Panc1 (cell line): ENCODE measurements around the gene ARHGEF2. TPM values are rescaled to one million over a fixed set of nuclear protein-coding genes. Genes with fewer than 3 reads are reported as not detected.

Experiments used
- ATAC-seq: fragments of 200-7000 bp; cut with Tn5 transposase; 2 replicates; pipeline ENCODE4 v1.9.1; 2020; ENCODE audit warnings: mild to moderate bottlenecking, moderate library complexity
- BruUV-seq: library from RNA; stranded (reverse); fragments of 400-500 nt; replicated peaks from 2 replicates; lab custom pipeline; 2021; lab: Mats Ljungman, UMichigan
- CTCF ChIA-PET: fragments of 300-600 bp; sonication (Branson Sonifier 250); formaldehyde crosslinking; loops from one replicate; lab custom pipeline; 2022; ENCODE audit warnings: antibody characterized with exemption; lab: Charles Lee
- POLR2A ChIA-PET: fragments of 300-600 bp; sonication (Branson Sonifier 250); formaldehyde crosslinking; loops from one replicate; lab custom pipeline; 2022; ENCODE audit warnings: antibody characterized with exemption; lab: Charles Lee
- DNase-seq: peaks from one replicate; pipeline ENCODE4 v3.0.0-alpha.2; 2010; ENCODE audit warnings: low read depth, low spot score
- H3K27ac ChIP-seq: 2 replicates; pipeline ENCODE4 v1.5.1; 2011; ENCODE audit warnings: mild to moderate bottlenecking, low read length, inconsistent platforms
- H3K27me3 ChIP-seq: fragments of 200-500 bp; sonication (Bioruptor generic); 2 replicates; pipeline ENCODE4 v1.6.0; 2014; ENCODE audit warnings: low read length, inconsistent platforms; ENCODE audit not compliant: control insufficient read depth, insufficient read depth
- H3K36me3 ChIP-seq: fragments of 200-500 bp; sonication (Bioruptor generic); 2 replicates; pipeline ENCODE4 v1.5.1; 2014; ENCODE audit warnings: inconsistent platforms, mild to moderate bottlenecking, low read length, moderate library complexity; ENCODE audit not compliant: control insufficient read depth, insufficient read depth
- H3K4me1 ChIP-seq: 2 replicates; pipeline ENCODE4 v1.5.1; 2011; ENCODE audit warnings: inconsistent platforms, mild to moderate bottlenecking, low read length, moderate library complexity; ENCODE audit not compliant: control insufficient read depth, insufficient read depth
- H3K4me3 ChIP-seq, 2 experiments: 2 replicates each; pipeline ENCODE4 v1.5.1; 2011 to 2012; ENCODE audit warnings: low read depth in 2 of 2, low read length in 2 of 2, mild to moderate bottlenecking in 2 of 2, inconsistent platforms in 1 of 2, moderate library complexity in 1 of 2
- H3K9me3 ChIP-seq: fragments of 200-500 bp; sonication (Bioruptor generic); 2 replicates; pipeline ENCODE4 v1.5.1; 2014; ENCODE audit warnings: low read depth, mild to moderate bottlenecking, inconsistent platforms, low read length, moderate library complexity; ENCODE audit not compliant: control insufficient read depth, insufficient read depth
- CTCF ChIP-seq: fragments of 450-650 bp; IDR thresholded peaks from 2 replicates; pipeline ENCODE4 v1.5.1; 2017; ENCODE audit warnings: mild to moderate bottlenecking
- POLR2AphosphoS5 ChIP-seq: IDR thresholded peaks from 2 replicates; pipeline ENCODE4 v1.6.1; 2012; ENCODE audit warnings: mild to moderate bottlenecking, low read depth, low read length, moderate library complexity
- REST ChIP-seq, 2 experiments: IDR thresholded peaks; 2 replicates each; pipeline ENCODE4 v1.6.1; 2011 to 2012; ENCODE audit warnings: low read depth in 2 of 2, control low read depth in 1 of 2, low read length in 1 of 2, mild to moderate bottlenecking in 1 of 2, moderate library complexity in 1 of 2; ENCODE audit not compliant: insufficient read depth in 1 of 2
- SIN3A ChIP-seq: IDR thresholded peaks from 2 replicates; pipeline ENCODE4 v1.6.1; 2012; ENCODE audit warnings: low read depth, mild to moderate bottlenecking, low read length, moderate library complexity, borderline replicate concordance; ENCODE audit not compliant: insufficient read depth
- TCF7L2 ChIP-seq: IDR thresholded peaks from 2 replicates; pipeline ENCODE4 v1.6.1; 2011; ENCODE audit warnings: mild to moderate bottlenecking, low read depth, low read length, inconsistent platforms
- in situ Hi-C: cut with HindIII; loops from 2 replicates; pipeline ENCODE4 v1.10.0; 2016; ENCODE audit warnings: low sequenced_read_pairs, low pct_unique_long_range_greater_than_20kb
- intact Hi-C: fragments of 100-400 bp; cut with micrococcal nuclease; formaldehyde crosslinking; loops from one replicate; pipeline ENCODE4 v1.10.0; 2022; ENCODE audit not compliant: unreplicated experiment
- microRNA-seq: library from miRNA; unstranded; fragments of <30 nt; microRNA quantifications from one replicate; pipeline ENCODE4 v1.1.0, GENCODE V29; 2020; ENCODE audit not compliant: unreplicated experiment
- total RNA-seq: library from RNA; stranded (reverse); gene quantifications from one replicate; pipeline ENCODE4 v1.2.1, GENCODE V29; 2021; ENCODE audit not compliant: unreplicated experiment

The ARHGEF2 gene
- total RNA-seq, 1 experiment from 2014 or later: 87.0 TPM

- in situ Hi-C loops (no loop called here), intact Hi-C loops (no loop called here)
- peaks cover 3% of the 10 kb centered on the region for H3K4me1 ChIP-seq
- POLR2A ChIA-PET: interaction anchor here (0.6 to 0.9 kb wide), 4 partner anchors 16 to 430 kb away, joined by 3 to 5 read pairs (median 4); no protein-coding TSS in a partner anchor
- H3K36me3 ChIP-seq: peaks cover 27% of the 10 kb centered on the region
- H3K4me3 ChIP-seq: no peak overlapping the region
- CTCF ChIA-PET: no interaction called here
- no TSS peak for BruUV-seq
- no peaks in the 10 kb centered on the region for H3K27me3 ChIP-seq
- H3K27ac ChIP-seq: no peak overlapping the region
- H3K9me3 ChIP-seq: no peaks in the 10 kb centered on the region
- DNase-seq (no peak), ATAC-seq (no peak)
- no peak for TF ChIP-seq SIN3A
- no peak for TF ChIP-seq REST (IDR thresholded peaks at IDR 0.05; ENCODE audit: insufficient read depth in 1 of 2, low read depth in 2 of 2, low read length in 1 of 2)
- TF ChIP-seq CTCF: no peak
- no peak for TF ChIP-seq POLR2AphosphoS5
- no peak for TF ChIP-seq TCF7L2
These were observed 79.5 kb downstream of the ARHGEF2 start for GRCh38 chr1:155898888-155899287.

- no peak for ATAC-seq
- ChIA-PET CTCF (no interaction called here), POLR2A (interaction anchor here (0.9 kb wide), 1 partner anchor 15 kb away, joined by 4 read pairs; no protein-coding TSS in a partner anchor)
- Histone ChIP-seq H3K27me3 (no peaks in the 10 kb centered on the region), H3K4me3 (no peak overlapping the region), H3K27ac (no peak overlapping the region), H3K4me1 (peaks cover 14% of the 10 kb centered on the region), H3K36me3 (peaks cover 27% of the 10 kb centered on the region), H3K9me3 (no peaks in the 10 kb centered on the region)
- in situ Hi-C loops: no loop called here
- no peak for TF ChIP-seq REST (IDR thresholded peaks at IDR 0.05; ENCODE audit: insufficient read depth in 1 of 2, low read depth in 2 of 2, low read length in 1 of 2)
- no peak for TF ChIP-seq SIN3A
- no peak for TF ChIP-seq CTCF
- TF ChIP-seq TCF7L2: no peak
- intact Hi-C loops: no loop called here
- DNase-seq: no peak
- BruUV-seq: no TSS peak
These were observed 80.6 kb downstream of the ARHGEF2 start for GRCh38 chr1:155897746-155898145.

Small RNAs within 50 kb of the gene (microRNA-seq; reads per million reads assigned to microRNA genes)
- not detected for gene MIR6738

Other genes with a start within 250 kb of the ARHGEF2 start
- 47.6 TPM for gene GON4L, start 121.3 kb downstream of the ARHGEF2 start, total RNA-seq
- 4.0 TPM for gene SYT11, start 119.0 kb downstream of the ARHGEF2 start, total RNA-seq
- gene RIT1, start 67.2 kb downstream of the ARHGEF2 start, total RNA-seq: 28.1 TPM
- gene KHDC4, start 44.1 kb downstream of the ARHGEF2 start, total RNA-seq: 80.4 TPM
- 8.0 TPM for gene RXFP4, start 36.9 kb downstream of the ARHGEF2 start, total RNA-seq
- 252 TPM for gene SSR2, start 42.4 kb upstream of the ARHGEF2 start, total RNA-seq
- 60.0 TPM for gene UBQLN4, start 75.3 kb upstream of the ARHGEF2 start, total RNA-seq
- gene LAMTOR2, start 76.2 kb upstream of the ARHGEF2 start, total RNA-seq: 63.4 TPM
- gene RAB25, start 82.6 kb upstream of the ARHGEF2 start, total RNA-seq: not detected
- gene MEX3A, start 103.9 kb upstream of the ARHGEF2 start, total RNA-seq: 15.8 TPM
- 691 TPM for gene LMNA, start 136.2 kb upstream of the ARHGEF2 start, total RNA-seq
- gene SEMA4A, start 175.0 kb upstream of the ARHGEF2 start, total RNA-seq: 0.21 TPM
- gene SLC25A44, start 215.6 kb upstream of the ARHGEF2 start, total RNA-seq: 33.0 TPM
- 57.5 TPM for gene PMF1, start 234.5 kb upstream of the ARHGEF2 start, total RNA-seq